ENCODE measurements around the gene KRTAP19-8. TPM values are rescaled to one million over a fixed set of nuclear protein-coding genes. Genes with fewer than 3 reads are reported as not detected.

The KRTAP19-8 gene
- total and polyA plus RNA-seq, 10 of the 15 experiments (the other 5 are each of a cell fraction or from before 2014, with no cell fraction given), result not detected

DNA sequence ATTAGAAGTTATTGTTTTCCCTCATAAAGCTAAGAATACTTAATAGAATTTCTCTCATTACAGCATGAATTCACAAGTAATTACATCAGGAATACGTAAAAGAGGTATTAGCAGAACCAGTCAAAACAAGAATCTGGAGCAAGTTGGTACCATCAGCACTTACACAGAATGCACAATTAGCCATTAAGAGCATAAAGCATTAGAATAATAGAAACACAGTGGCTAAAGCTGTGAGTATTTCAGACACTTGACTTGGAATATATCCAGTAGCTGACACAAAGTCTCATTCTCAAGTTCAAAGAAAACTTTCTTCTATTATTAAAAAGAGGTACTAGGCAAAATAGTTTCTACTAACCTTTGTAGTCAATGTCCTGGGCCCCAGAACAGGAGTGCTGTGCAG lies 49.6 kb downstream of the KRTAP19-8 start (continued):
- no peak for TF ChIP-seq DPF2 (IDR thresholded peaks at IDR 0.05)
- TF ChIP-seq MEF2A (IDR thresholded peaks at IDR 0.05; ENCODE audit: insufficient read depth, low read depth, low read length), result no peak
- no peak for TF ChIP-seq ZNF24 (IDR thresholded peaks at IDR 0.05)

Other genes with a start within 250 kb of the KRTAP19-8 start
- not detected in 2 replicates for gene KRTAP8-1, start 225.2 kb downstream of the KRTAP19-8 start, total RNA-seq (2014; rRNA removed)
- gene KRTAP8-1, start 225.2 kb downstream of the KRTAP19-8 start, total RNA-seq (2014; rRNA removed; fragmentation: Illumina TruSeq; extraction: Trizol), result not detected in 2 replicates
- not detected in 2 replicates for gene KRTAP8-1, start 225.2 kb downstream of the KRTAP19-8 start, total RNA-seq (2021)
- gene KRTAP8-1, start 225.2 kb downstream of the KRTAP19-8 start, polyA plus RNA-seq (2011; rRNA removed), result not detected in 2 replicates
- gene KRTAP8-1, start 225.2 kb downstream of the KRTAP19-8 start, polyA plus RNA-seq (2014; fragmentation: Illumina TruSeq; extraction: Trizol), result not detected in 2 replicates
- gene KRTAP8-1, start 225.2 kb downstream of the KRTAP19-8 start, polyA plus RNA-seq (2014; fragmentation: Nextera tagmentation; extraction: Ambion mirVana), result not detected
- gene KRTAP8-1, start 225.2 kb downstream of the KRTAP19-8 start, polyA plus RNA-seq (2014; rRNA removed), result not detected in 2 replicates
- not detected for gene KRTAP8-1, start 225.2 kb downstream of the KRTAP19-8 start, polyA plus RNA-seq (2016; fragmentation: Nextera tagmentation; extraction: Ambion mirVana)
- not detected in 2 replicates for gene KRTAP7-1, start 208.7 kb downstream of the KRTAP19-8 start, total RNA-seq (2014; rRNA removed)
- gene KRTAP7-1, start 208.7 kb downstream of the KRTAP19-8 start, total RNA-seq (2014; rRNA removed; fragmentation: Illumina TruSeq; extraction: Trizol), result not detected in 2 replicates
- gene KRTAP7-1, start 208.7 kb downstream of the KRTAP19-8 start, total RNA-seq (2021), result not detected in 2 replicates
- gene KRTAP7-1, start 208.7 kb downstream of the KRTAP19-8 start, polyA plus RNA-seq (2011; rRNA removed), result not detected in 2 replicates
- not detected in 2 replicates for gene KRTAP7-1, start 208.7 kb downstream of the KRTAP19-8 start, polyA plus RNA-seq (2014; fragmentation: Illumina TruSeq; extraction: Trizol)
- not detected for gene KRTAP7-1, start 208.7 kb downstream of the KRTAP19-8 start, polyA plus RNA-seq (2014; fragmentation: Nextera tagmentation; extraction: Ambion mirVana)
- gene KRTAP7-1, start 208.7 kb downstream of the KRTAP19-8 start, polyA plus RNA-seq (2014; rRNA removed), result not detected in 2 replicates
- gene KRTAP7-1, start 208.7 kb downstream of the KRTAP19-8 start, polyA plus RNA-seq (2016; fragmentation: Nextera tagmentation; extraction: Ambion mirVana), result not detected
- not detected in 2 replicates for gene KRTAP11-1, start 156.9 kb downstream of the KRTAP19-8 start, total RNA-seq (2014; rRNA removed)
- not detected in 2 replicates for gene KRTAP11-1, start 156.9 kb downstream of the KRTAP19-8 start, total RNA-seq (2014; rRNA removed; fragmentation: Illumina TruSeq; extraction: Trizol)
- not detected in 2 replicates for gene KRTAP11-1, start 156.9 kb downstream of the KRTAP19-8 start, total RNA-seq (2021)
- gene KRTAP11-1, start 156.9 kb downstream of the KRTAP19-8 start, polyA plus RNA-seq (2011; rRNA removed), result not detected in 2 replicates
- not detected in 2 replicates for gene KRTAP11-1, start 156.9 kb downstream of the KRTAP19-8 start, polyA plus RNA-seq (2014; fragmentation: Illumina TruSeq; extraction: Trizol)
- gene KRTAP11-1, start 156.9 kb downstream of the KRTAP19-8 start, polyA plus RNA-seq (2014; fragmentation: Nextera tagmentation; extraction: Ambion mirVana), result not detected
- gene KRTAP11-1, start 156.9 kb downstream of the KRTAP19-8 start, polyA plus RNA-seq (2014; rRNA removed), result not detected in 2 replicates
- not detected for gene KRTAP11-1, start 156.9 kb downstream of the KRTAP19-8 start, polyA plus RNA-seq (2016; fragmentation: Nextera tagmentation; extraction: Ambion mirVana)